Hematopoietic multipotent progenitor cell treated with erythropoietin and hydrocortisone succinate and interleukin-3 and kit ligand, for 17 days (in vitro differentiated cells): ENCODE measurements around the gene ATP5F1D.

Experiments used
- DNase-seq: peaks from one replicate; pipeline ENCODE4 v3.0.0-alpha.2; 2015; ENCODE audit warnings: low spot score

ATP5F1D gene

GRCh38 chr19:1259206-1259875 lies 17.8 kb downstream of the ATP5F1D start:
- DNase-seq, result peak; percentile 55

- DNase-seq, result no peak
These were observed 18.6 kb downstream of the ATP5F1D start for GRCh38 chr19:1259876-1260748.

- DNase-seq, result peak; percentile 98
These were observed 19.4 kb downstream of the ATP5F1D start for GRCh38 chr19:1260749-1261537.

GRCh38 chr19:1261538-1261797 lies 19.9 kb downstream of the ATP5F1D start:
- DNase-seq, result peak; percentile 58

GRCh38 chr19:1261798-1262622 lies 20.5 kb downstream of the ATP5F1D start:
- DNase-seq, result peak; percentile 82

- no peak for DNase-seq
These were observed 21.1 kb downstream of the ATP5F1D start for GRCh38 chr19:1262623-1263123.

GRCh38 chr19:1263188-1263587 lies 21.6 kb downstream of the ATP5F1D start:
- DNase-seq, result no peak

- peak; percentile 10 for DNase-seq
These were observed 23.5 kb downstream of the ATP5F1D start for GRCh38 chr19:1264801-1265614.

- DNase-seq, result peak; percentile 63
These were observed 24.1 kb downstream of the ATP5F1D start for GRCh38 chr19:1265615-1266128.

- DNase-seq, result peak; percentile 96
These were observed 24.8 kb downstream of the ATP5F1D start for GRCh38 chr19:1266129-1266915.

- peak; percentile 83 for DNase-seq
These were observed 25.4 kb downstream of the ATP5F1D start for GRCh38 chr19:1266916-1267476.

- DNase-seq, result no peak
These were observed 26.1 kb downstream of the ATP5F1D start for GRCh38 chr19:1267477-1268225.

- DNase-seq, result no peak
These were observed 26.9 kb downstream of the ATP5F1D start for GRCh38 chr19:1268226-1269064.

- peak; percentile 99 for DNase-seq
These were observed 27.5 kb downstream of the ATP5F1D start, which contains the start of gene CIRBP for GRCh38 chr19:1269065-1269477. TSS of gene CIRBP (plus strand) at chr19:1269332. CDS start at chr19:1270934, 1,602 bp downstream.

GRCh38 chr19:1269478-1270212 lies 28.1 kb downstream of the ATP5F1D start:
- DNase-seq, result peak; percentile 92

- no peak for DNase-seq
These were observed 28.8 kb downstream of the ATP5F1D start for GRCh38 chr19:1270213-1270853.
